Loucy (cell line): Measurements from ENCODE around the gene TEPSIN.

Experiments
- CTCF ChIP-seq: fragments of 200-600 bp; sonication (generic); conservative IDR thresholded peaks from 2 replicates; pipeline ENCODE4 v1.5.1; 2014; ENCODE audit warnings: mild to moderate bottlenecking, antibody characterized with exemption, low read length
- EZH2phosphoT487 ChIP-seq: fragments of 200-600 bp; IDR thresholded peaks from 2 replicates; pipeline ENCODE4 v1.6.1; 2018; ENCODE audit warnings: antibody characterized with exemption, mild to moderate bottlenecking, moderate library complexity, borderline replicate concordance

DNA sequence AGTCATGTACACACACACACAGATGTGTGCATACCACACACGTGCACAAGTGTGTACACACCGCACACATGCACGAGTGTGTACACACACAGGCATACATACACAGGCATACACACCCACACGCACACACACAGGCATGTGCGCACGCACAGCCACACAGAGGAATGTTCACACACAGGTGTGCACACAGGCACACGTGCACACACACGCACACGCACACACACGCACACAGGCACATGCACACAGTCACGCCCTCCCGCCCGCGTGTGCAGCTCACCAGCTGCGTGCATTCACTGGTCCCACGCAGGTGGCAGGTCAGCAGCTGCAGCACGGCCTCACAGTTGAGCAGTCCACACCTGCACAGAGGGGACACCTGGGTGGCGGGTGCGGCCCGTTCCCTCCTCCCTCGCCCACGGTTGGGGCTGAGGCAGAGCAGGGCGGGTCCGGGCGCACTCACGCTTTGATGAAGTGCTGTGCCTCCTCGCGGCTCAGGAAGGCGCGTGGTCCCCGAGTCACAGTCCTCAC is 7.7 kb downstream of the TEPSIN start:
- TF ChIP-seq CTCF (no peak), EZH2phosphoT487 (no peak)
